Right hindlimb (tissue), 1 donor: Measurements from ENCODE around the gene ARID4B.
A peak's percentile ranks its signal among the peaks of the same experiment; 100 is the strongest.
"Not testable (repeated sequence)": the region's sequence is repeated elsewhere in the genome, so short reads cannot be mapped to it uniquely, and the experiment has no call there.

Experiments used
- DNase-seq: peaks from one replicate; pipeline ENCODE4 v3.0.0-alpha.2; 2018

ARID4B gene

GRCh38 chr1:235221653-235222375, 106.2 kb downstream of the ARID4B start:
- DNase-seq = no peak

DNA sequence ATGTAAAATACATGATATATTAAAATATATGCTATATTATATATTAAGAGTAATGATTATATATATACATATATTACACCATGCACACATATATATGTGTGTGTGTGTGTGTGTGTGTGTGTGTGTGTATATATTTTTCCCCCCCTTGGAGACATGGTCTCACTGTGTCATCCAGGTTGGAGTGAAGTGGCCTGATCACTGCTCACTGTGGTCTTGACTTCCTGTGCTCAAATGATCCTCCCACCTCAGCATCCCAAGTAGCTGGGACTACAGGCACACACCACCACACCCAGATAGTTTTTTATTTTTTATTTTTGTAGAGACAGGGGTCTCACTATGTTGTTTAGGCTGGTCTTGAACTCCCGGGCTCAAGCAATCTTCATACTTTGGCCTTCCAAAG, 112.5 kb downstream of the ARID4B start:
- no peak for DNase-seq

DNA sequence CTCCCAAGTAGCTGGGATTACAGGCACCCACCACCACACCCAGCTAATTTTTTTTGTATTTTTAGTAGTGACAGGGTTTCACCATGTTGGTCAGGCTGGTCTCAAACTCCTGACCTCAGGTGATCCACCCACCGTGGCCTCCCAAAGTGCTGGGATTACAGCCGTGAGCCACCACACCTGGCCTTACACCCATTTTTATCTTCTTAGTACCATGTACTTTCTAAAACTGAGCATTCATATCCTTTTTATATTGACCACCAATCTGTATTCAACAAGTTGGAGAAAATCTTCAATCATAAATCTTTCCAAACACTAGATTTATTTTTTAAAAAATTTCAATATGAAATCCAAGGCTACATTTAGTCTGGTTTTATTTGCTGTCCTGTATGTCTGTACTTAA, 113.0 kb downstream of the ARID4B start:
- not testable (repeated sequence) for DNase-seq

- DNase-seq = no peak
Observed at GRCh38 chr1:235213752-235214151, 114.2 kb downstream of the ARID4B start.

DNA sequence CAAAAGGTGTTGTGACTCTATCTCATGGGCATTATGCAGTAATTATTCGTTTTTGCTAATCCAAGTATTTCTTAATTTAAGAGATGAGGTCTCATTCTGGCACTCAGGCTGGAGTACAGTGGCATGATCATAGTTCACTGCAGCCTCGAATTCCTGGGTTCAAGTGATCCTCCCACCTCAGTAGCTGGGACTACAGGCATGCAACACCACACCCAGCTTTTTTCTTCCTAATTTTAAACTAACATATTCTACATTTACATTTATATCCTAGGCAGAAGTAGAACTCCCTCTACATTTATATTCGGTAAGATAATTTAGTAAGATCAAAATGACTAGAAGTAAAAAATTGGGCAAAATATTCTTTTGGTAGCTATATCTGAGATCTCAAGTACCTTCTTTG, 116.5 kb downstream of the ARID4B start:
- DNase-seq = no peak

GRCh38 chr1:235207209-235207565, 120.8 kb downstream of the ARID4B start:
- DNase-seq = no peak

DNA sequence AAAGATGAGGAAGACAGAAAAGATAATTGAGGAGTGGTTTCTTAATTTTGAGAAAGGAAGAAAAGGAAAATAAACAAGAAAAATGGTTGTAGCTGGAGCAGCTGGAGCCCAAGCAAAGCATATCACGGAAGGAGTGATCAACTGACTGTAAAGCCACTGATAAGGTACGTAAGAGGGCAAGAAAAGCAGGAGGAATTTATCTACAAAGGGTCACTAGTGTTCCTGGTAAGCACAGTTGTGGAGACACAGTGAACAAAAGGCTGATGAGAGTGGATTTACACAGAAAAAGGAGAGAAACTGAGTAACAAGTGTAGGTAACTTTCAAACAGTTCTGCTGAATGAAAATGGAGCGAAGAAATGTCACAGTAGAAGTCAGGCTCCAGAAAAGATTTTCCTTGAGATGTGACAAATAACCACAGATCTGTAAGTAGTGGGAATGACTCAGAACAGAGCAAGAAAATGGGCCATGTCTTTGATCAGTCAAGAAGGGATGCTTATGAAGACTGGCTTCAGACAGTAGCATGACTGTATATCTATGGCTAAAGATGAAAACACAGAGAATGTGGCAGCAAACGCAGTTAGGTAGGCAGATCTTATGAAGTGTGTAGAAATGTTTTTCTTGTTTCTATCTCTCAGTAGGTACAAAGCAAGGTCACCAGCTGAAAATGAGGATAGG, 121.3 kb downstream of the ARID4B start:
- DNase-seq = no peak

DNA sequence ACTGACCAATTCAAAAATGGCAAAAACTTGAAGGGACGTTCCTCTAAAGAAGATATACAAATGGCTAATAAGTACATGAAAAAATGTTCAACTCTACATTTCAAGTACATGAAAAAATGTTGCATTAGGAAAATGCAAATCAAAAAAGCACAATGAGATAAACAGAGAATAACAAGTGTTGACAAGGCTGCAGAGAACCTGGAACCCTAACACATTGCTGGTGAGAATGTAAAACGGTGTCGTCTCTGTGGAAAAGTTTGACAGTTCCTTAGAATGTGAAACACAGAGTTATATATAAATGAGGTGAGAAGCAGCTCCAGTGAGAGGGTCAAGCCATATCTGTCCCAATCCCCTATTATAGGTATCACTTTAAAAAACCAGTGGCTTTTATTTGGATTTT, 122.3 kb downstream of the ARID4B start:
- DNase-seq = no peak

DNA sequence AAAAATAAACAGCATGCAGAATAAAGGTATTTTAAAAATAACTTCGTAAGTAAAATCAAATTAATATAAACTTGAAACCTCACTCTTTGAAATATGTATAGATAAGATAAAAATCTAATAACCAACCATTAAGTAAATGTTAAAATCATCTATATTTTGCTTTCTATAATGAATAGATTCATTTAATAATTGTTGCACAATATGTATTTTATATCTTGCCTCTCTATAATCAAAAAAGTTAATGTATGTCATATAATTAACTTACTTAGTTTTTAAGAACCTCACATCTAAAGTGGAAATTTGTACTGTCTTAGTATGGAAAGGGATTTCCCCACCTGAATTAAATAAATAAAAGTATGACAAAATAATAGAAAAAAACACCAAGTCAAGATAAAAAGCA, 124.6 kb downstream of the ARID4B start:
- no peak for DNase-seq

DNA sequence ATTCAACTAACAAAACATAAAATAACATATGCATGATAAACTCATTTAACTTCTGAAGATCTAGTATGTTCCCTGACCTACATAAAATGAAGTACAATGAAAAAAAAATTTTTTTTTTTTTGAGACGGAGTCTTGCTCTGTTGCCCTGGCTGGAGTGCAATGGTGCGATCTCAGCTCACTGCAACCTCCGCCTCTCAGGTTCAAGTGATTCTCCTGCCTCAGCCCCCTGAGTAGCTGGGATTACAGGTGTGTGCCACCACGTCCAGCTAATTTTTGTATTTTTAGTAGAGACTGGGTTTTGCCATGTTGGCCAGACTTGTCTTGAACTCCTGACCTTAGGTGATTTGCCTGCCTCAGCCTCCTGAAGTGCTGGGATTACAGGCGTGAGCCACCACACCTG, 125.5 kb downstream of the ARID4B start:
- DNase-seq = not testable (repeated sequence)

DNA sequence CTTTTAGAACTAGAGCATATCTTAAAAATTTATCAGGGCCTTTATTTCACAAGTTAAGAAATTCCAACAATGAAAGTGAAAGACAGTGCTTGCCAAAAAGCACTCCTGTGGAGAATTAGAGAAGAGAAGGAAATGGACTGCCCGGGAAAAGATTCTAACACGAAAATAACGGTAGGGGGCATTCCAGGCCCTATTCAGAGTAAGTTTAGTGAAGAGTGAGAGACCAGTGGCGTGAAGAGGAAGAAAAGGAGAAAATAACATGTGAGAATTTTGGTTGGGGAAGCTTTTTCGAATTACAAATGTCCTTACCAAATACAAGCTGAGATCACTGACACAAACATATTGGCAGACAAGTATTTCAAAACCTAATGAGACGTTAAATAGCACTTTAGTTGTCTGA, 128.5 kb downstream of the ARID4B start:
- no peak for DNase-seq

DNA sequence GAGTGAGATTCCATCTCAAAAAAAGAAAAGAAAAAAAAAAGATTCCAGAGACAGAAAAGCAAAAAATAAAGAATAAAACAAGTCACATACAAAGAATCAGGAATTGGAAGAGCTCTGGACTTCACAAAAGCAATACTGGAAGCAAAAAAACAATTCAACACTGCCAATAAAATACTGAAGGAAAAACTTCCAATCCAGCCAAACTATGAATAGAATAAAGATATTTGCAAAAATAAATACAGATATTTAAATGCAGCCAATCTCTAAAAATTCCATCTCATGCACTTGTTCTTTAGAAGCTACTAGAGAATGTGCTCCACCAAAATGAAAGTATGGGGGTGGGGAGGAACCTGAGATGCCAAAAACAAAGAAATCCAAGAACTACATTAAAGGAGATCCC, 137.5 kb downstream of the ARID4B start:
- DNase-seq = no peak

GRCh38 chr1:235187316-235187715, 140.7 kb downstream of the ARID4B start:
- no peak for DNase-seq

DNA sequence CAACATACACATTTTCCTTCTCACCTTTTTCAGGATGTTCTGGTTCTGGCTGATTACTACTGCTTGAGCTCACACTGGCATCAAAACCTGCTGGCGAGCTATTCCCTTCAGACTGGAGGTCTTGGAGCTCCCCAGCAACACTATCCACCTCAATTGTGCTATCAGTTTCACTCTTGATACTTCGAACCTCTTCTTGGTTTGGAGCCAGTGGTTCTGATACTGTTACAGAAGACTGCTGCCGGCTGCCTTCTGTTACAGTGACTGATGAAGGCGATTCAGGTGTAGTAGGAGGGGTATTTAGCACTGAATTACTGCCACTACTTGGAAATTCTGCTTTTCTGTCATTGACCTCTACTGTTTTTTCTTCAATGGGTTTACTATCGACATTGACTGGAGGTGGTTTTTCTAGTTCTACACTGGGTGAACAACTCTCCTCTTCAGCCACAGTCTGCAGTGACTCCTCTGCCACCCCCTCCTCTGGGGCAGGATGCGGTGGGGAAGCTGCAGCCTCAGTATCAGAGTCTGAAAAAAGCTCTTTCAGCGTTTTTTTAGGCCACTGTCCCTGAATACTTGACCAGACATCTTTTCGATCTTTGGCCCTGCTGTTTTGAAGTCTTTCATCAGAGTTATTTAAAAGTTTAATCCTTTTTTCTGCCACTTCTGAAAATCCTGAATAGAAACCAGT, 146.3 kb downstream of the ARID4B start:
- no peak for DNase-seq

DNA sequence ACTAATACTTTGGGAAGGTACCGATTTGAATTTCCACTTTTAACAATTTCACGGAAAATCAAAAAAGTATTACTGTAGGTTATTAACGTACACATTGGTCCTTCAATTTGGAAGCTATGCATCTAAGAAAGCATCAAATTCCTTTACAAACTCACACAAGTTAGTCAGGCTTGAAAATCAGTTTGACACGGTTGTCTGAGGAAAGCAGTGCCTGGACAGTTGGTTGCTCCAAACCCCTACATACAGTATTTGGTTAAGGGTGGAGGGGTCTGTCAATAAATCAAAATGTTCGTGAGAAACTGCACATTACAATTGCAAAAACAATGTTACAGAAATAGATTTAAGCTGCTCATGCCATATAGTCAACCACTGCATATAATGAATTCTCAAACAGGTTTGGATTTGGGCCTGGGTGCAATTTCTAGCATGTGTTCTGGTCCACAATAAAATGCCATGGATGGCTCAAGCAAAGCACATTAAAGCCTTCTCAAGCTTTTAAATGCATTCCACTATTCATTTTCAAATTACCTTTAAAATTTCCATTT, 147.0 kb downstream of the ARID4B start:
- no peak for DNase-seq

DNA sequence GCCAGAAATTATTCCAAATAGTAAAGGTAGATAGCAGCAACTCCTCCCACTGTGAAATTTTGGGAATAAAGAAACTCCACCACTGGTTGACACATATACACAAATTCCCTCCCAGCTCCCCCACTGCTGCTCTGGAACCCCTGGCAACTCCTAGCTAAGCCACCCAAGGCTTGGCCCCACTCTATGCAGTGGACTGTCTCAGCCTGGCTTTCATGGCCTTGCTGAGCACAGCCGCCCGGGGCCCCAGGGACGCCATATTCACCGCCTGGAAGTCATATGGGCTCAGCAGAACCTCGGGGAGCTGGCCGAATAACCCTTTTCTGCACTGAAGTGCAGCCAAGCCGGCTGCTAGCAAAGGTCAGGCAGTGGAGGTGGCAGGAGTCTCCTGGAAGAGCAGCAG, 151.5 kb downstream of the ARID4B start:
- no peak for DNase-seq

DNA sequence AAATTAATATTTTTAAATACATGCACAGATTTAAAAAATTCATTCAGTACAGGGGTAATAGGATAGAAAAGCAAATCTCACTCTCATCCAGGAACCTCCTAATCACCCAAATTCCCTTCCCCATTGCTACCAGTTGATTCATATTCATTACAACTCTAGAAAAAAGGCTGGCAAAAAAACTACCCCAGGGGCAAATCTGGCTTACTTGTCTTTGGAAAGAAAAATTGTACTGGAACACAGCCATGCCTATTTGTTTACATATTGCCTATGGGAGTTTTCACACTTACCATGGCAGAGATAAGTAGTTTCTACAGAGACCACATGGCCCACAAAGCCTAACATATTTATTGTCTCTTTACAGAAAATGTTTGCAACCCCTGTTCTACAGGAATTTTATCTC, 158.0 kb downstream of the ARID4B start:
- DNase-seq = no peak

GRCh38 chr1:235168375-235168774, 159.6 kb downstream of the ARID4B start:
- DNase-seq = no peak

- no peak for DNase-seq
Observed at GRCh38 chr1:235161685-235162327, 166.2 kb downstream of the ARID4B start.

DNA sequence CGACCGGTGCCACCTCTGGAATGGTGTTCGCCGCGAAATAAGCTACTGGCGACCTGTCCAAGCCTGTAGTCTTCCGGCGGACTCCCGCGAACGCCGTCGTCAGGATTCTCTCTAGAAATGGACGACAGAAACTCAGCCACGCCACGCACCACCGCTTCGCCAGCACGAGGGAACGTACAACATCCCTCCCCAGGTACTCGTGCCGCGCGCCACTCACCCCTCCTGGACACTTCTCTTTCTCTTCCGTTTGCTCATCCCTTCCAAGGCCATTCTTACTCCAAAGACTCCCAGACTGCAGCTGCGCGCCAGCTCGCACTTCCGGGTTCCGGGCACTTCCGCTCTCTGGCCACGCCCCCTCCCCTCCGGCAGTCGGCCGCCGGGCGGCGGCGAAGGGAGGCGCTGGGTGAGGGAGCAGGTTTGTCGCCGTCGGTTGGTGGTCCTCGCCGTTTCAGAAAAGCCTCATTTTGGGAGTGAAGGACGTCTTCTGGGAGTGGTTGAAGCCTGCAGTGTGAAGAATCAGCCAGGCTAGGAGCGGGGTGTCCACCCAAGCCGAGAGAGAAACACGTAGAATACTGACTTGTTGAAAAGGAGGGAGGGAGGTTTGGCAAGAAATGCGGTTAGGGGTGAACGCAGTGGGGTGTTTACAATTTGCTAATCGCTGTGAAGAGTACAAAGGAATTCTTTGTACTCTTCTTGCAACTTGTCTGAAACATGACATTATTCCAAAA, 166.9 kb downstream of the ARID4B start, which contains the start of gene RBM34:
Gene RBM34 (minus strand): TSS at position 294 of the 728 bp plus-strand sequence. CDS start 24 bp downstream, at position 270.
- peak; percentile 95 for DNase-seq

DNA sequence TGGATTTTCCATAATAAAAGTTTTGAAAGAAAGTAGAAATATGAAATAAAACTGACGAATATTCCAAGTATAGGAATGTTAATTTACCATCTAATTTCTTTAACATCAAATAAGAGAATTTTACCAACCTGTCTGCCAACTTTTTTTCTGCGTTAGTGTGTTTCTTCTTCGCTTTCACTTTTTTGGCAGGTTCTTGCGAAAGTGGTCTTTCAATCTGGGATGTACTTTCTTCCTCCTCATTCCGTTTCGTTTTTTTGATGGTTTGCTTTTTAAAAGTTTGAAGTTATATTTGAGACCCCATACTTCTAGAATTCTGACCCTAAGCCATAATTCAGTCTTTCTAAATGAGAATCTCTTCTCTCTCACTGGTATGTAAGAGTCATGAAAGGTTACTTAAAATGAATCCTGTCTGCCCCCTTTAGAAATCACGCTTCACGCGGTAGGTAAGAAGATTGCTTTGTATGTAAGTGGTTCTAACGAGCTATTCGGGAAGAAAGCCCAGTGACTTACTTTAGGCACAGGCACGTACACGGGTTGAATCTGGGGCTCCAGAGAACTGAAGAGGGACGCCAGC, 167.5 kb downstream of the ARID4B start:
- no peak for DNase-seq

DNA sequence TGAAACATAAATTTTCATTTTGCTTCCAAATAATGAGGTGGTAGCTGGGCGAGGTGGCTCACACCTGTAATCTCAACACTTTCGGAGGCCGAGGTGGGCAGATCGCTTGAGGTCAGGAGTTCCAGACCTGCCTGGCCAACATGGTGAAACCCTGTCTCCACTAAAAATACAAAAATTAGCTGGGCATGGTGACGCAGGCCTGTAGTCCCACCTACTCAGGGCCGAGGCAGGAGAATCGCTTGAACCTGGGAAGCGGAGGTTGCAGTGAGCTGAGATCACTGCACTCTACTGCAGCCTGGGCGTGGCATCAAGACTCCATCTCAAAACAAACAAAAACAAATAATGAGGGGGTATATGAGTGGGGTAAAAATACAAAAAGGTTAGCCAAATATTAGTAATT, 168.0 kb downstream of the ARID4B start:
- not testable (repeated sequence) for DNase-seq
